ENCODE measurements around the gene LPP.

The LPP gene

GRCh38 chr3:188754267-188754666 lies 600.3 kb downstream of the LPP start:
- H3K27ac ChIP-seq, result no peak overlapping the region
- TF ChIP-seq, protein P1, sequence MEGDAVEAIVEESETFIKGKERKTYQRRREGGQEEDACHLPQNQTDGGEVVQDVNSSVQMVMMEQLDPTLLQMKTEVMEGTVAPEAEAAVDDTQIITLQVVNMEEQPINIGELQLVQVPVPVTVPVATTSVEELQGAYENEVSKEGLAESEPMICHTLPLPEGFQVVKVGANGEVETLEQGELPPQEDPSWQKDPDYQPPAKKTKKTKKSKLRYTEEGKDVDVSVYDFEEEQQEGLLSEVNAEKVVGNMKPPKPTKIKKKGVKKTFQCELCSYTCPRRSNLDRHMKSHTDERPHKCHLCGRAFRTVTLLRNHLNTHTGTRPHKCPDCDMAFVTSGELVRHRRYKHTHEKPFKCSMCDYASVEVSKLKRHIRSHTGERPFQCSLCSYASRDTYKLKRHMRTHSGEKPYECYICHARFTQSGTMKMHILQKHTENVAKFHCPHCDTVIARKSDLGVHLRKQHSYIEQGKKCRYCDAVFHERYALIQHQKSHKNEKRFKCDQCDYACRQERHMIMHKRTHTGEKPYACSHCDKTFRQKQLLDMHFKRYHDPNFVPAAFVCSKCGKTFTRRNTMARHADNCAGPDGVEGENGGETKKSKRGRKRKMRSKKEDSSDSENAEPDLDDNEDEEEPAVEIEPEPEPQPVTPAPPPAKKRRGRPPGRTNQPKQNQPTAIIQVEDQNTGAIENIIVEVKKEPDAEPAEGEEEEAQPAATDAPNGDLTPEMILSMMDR (IDR thresholded peaks at IDR 0.05; ENCODE audit: low read depth, low read length, missing control alignments), result no peak
- no peaks in the 10 kb centered on the region for H3K27me3 ChIP-seq (replicated peaks)
- H3K36me3 ChIP-seq (replicated peaks), result no peaks in the 10 kb centered on the region
- H3K4me3 ChIP-seq (ENCODE audit: low read depth, low read length), result no peak overlapping the region
- in situ Hi-C loops (cut with HindIII; ENCODE audit: low pct_ligation_motif_present, low sequenced_read_pairs), result no loop called here
- no peak for DNase-seq

DNA sequence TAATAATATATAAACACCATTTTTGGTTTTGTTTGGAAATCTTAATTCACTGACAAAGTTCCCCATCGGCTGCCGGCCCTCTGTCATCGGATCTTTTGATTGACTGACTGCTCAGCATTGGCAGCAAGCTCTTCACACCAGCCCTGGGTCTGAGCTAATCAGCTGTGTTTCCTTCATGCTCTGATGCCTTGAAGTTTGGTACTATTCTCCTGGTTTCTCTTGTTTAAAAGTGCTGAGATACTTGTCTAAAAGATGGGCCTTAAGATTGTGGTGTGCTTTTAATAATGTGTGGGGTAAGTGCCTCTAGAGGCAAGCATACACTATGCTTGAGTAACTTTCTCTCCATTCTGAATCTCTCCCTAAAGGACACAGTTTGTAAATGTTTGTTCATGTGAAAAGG lies 602.3 kb downstream of the LPP start:
- Histone ChIP-seq H3K36me3 (replicated peaks) (no peaks in the 10 kb centered on the region), H3K4me3 (ENCODE audit: low read depth, low read length) (no peak overlapping the region), H3K27ac (no peak overlapping the region), H3K27me3 (replicated peaks) (no peaks in the 10 kb centered on the region)
- TF ChIP-seq, protein P1 (IDR thresholded peaks at IDR 0.05; ENCODE audit: low read depth, low read length, missing control alignments), result no peak
- in situ Hi-C loops (cut with HindIII; ENCODE audit: low pct_ligation_motif_present, low sequenced_read_pairs), result no loop called here
- DNase-seq, result no peak

GRCh38 chr3:188759336-188760005 lies 605.5 kb downstream of the LPP start:
- Histone ChIP-seq H3K27ac (no peak overlapping the region), H3K27me3 (replicated peaks) (no peaks in the 10 kb centered on the region), H3K4me3 (ENCODE audit: low read depth, low read length) (no peak overlapping the region), H3K36me3 (replicated peaks) (no peaks in the 10 kb centered on the region)
- in situ Hi-C loops (cut with HindIII; ENCODE audit: low pct_ligation_motif_present, low sequenced_read_pairs), result no loop called here
- DNase-seq, result no peak
- TF ChIP-seq, protein P1 (IDR thresholded peaks at IDR 0.05; ENCODE audit: low read depth, low read length, missing control alignments), result no peak

- no peak for DNase-seq
- H3K36me3 ChIP-seq (replicated peaks), result no peaks in the 10 kb centered on the region
- H3K27ac ChIP-seq, result no peak overlapping the region
- in situ Hi-C loops (cut with HindIII; ENCODE audit: low pct_ligation_motif_present, low sequenced_read_pairs), result no loop called here
- TF ChIP-seq, protein P1 (IDR thresholded peaks at IDR 0.05; ENCODE audit: low read depth, low read length, missing control alignments), result no peak
- H3K4me3 ChIP-seq (ENCODE audit: low read depth, low read length), result no peak overlapping the region
- no peaks in the 10 kb centered on the region for H3K27me3 ChIP-seq (replicated peaks)
Observed at GRCh38 chr3:188760408-188760807, 606.5 kb downstream of the LPP start.

- H3K36me3 ChIP-seq (replicated peaks), result no peaks in the 10 kb centered on the region
- in situ Hi-C loops (cut with HindIII; ENCODE audit: low pct_ligation_motif_present, low sequenced_read_pairs), result no loop called here
- no peak for DNase-seq
- TF ChIP-seq, protein P1 (IDR thresholded peaks at IDR 0.05; ENCODE audit: low read depth, low read length, missing control alignments), result no peak
- no peak overlapping the region for H3K27ac ChIP-seq
- H3K27me3 ChIP-seq (replicated peaks), result no peaks in the 10 kb centered on the region
- no peak overlapping the region for H3K4me3 ChIP-seq (ENCODE audit: low read depth, low read length)
Observed at GRCh38 chr3:188761439-188761838, 607.5 kb downstream of the LPP start.

DNA sequence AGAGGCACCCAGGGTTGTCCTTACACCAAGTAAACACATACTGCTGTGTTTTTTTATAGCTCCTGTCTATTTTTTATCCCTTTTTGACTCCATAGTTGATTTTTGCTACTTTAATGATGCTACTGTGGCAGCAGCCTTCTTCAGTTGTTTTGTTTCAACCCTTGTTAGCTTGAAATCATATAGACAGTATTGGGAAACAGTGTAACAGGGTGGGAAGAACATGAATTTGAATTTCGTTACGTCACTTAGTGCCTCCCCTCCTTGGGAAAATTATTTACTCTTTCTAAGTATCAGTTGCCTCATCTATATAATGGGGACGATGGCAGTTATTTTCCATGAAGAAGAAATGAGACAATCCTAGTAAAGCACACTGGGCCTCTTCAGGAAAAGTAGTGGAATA lies 608.0 kb downstream of the LPP start:
- no peak overlapping the region for H3K4me3 ChIP-seq (ENCODE audit: low read depth, low read length)
- no peaks in the 10 kb centered on the region for H3K36me3 ChIP-seq (replicated peaks)
- H3K27ac ChIP-seq, result no peak overlapping the region
- no peak for DNase-seq
- TF ChIP-seq, protein P1 (IDR thresholded peaks at IDR 0.05; ENCODE audit: low read depth, low read length, missing control alignments), result no peak
- in situ Hi-C loops (cut with HindIII; ENCODE audit: low pct_ligation_motif_present, low sequenced_read_pairs), result no loop called here
- no peaks in the 10 kb centered on the region for H3K27me3 ChIP-seq (replicated peaks)
